HG03066 (cell line): ENCODE data around the gene NAT10.

Source experiments
- ATAC-seq: cut with Tn5 transposase; IDR thresholded peaks from one replicate; pipeline ENCODE4 v1.9.1; 2021; ENCODE audit warnings: low read depth; ENCODE audit not compliant: unreplicated experiment

The NAT10 gene

DNA sequence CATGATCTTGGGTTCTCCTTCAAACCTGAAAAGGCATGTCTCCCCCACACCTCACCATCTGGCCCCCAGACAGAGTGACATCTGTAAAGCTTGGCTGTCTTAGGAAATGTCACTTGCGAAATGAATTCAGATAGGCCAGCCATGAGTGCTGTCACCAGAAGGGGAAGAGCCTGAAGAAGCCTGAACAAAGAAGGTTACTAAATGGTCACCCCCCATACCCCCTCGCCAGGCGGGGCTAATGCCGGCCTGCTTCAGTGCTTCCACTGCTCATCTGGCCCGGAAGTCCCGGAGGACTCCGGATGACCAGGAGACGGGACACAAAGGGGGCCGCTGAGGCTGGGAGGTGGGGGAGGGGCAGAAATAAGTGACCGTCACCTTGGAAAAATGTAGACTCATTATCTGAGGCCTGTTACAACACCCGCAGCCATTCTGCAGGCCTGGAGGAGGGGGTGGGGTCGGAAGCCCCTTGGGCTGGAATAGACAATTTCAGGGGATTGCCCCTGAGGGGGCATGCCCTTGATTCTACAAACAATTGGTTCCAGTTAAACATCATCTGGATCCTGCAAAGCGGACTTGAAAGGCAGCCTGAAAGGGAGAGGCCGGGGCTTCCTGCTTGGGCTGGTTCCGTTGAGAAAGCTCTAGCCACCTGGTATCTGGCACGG is 43.2 kb downstream of the NAT10 start:
- no peak for ATAC-seq

DNA sequence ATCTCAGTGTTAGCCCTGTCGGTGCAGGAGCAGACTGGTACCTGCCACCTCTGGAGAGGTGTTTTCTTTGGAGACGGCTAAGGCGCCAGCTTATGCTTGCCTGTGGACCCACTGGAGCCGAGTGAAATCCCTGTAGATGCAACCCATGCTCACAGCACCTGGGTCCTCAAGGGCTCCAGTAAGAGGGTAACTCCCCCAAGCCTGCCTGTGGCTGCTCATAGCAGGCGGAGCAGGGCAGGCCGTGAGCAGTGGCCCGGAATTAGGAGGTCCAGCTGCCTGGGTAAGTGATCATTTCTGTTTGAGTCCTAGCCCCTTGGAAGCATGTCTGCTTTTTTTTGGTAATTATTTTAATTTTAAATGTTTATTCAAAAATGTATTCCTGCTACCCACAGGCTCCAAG is 43.8 kb downstream of the NAT10 start:
- ATAC-seq: no peak

GRCh38 chr11:34149786-34150185 is 44.4 kb downstream of the NAT10 start:
- ATAC-seq: no peak

GRCh38 chr11:34150494-34151151 is 45.2 kb downstream of the NAT10 start:
- ATAC-seq: no peak

GRCh38 chr11:34151166-34151565 is 45.7 kb downstream of the NAT10 start:
- ATAC-seq: no peak

GRCh38 chr11:34151916-34152845 is 46.8 kb downstream of the NAT10 start:
- no peak for ATAC-seq

- ATAC-seq: peak; percentile 73
Measured at GRCh38 chr11:34154059-34154875, 48.8 kb downstream of the NAT10 start.

DNA sequence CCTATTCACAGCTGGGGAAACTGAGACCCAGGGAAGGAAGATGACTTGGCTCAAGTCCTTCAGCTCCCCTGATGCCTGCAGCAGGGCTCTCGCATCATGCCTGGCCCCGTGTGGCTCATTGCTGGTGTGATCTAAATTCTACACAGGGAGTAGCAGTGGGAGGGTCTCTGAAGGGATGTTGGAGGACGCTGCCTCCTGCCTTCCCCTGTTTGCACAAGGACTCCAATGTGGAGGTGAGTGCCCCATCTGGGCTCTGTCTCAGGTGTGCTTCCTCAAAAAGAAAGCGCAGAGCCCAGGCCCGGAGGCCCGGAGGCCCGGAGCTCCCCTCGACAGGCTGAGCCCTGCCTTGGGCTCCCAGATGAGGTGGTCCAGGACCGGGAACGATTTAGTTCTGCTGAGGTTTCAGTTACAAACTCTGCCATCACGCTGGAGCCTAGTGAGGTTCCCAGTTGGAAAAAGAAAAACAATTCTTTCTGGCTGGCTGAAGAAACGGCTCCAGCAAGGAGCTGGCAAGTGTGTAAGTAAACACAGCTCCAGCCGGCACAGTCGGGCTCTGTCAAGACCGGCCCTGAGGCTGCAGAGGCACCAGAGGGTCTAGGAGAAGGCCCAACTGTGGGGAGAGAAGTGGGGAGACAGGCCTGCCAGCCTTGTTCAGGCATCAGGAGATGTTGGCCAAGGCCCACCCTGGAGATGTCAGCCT is 49.8 kb downstream of the NAT10 start:
- no peak for ATAC-seq

DNA sequence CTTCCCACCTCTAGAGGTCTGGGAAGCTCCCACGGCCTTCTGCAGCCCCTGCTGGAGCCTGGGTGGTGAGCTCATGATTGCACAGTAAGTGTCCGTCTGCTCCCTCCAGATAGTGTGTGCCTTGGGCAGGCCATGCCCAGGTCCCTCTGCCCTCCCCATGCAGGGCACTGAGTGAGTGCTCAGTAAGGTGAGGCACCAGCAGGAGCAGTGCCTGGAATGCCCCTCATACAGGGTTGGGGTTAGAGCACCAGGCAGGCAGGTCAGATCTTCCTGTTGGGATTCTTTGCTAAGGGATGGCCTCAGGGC is 50.3 kb downstream of the NAT10 start:
- no peak for ATAC-seq

GRCh38 chr11:34157163-34157562 is 51.7 kb downstream of the NAT10 start:
- no peak for ATAC-seq

GRCh38 chr11:34158661-34159060 is 53.2 kb downstream of the NAT10 start:
- ATAC-seq: no peak

GRCh38 chr11:34160049-34160721 is 54.8 kb downstream of the NAT10 start:
- ATAC-seq: no peak

GRCh38 chr11:34160791-34161190 is 55.4 kb downstream of the NAT10 start:
- ATAC-seq: no peak

GRCh38 chr11:34161361-34161760 is 55.9 kb downstream of the NAT10 start:
- ATAC-seq: no peak

- ATAC-seq: no peak
Measured at GRCh38 chr11:34161812-34162492, 56.5 kb downstream of the NAT10 start.

DNA sequence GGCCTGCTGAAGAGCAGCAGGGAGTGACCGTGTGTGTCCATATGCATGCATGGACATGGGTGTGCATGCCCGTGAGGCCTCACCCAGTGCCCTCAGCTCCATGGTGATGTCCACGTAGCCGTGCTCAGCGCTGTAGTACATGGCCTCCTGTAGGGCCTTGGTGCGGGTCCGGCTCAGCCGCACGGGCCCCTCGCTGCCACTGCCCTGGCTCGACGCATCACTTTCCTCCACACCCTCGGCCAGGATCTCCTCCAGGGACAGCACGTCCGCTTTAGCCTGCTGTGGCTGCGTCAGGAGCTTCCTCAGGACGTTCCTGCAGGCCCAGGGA is 57.0 kb downstream of the NAT10 start:
- ATAC-seq: no peak

GRCh38 chr11:34162856-34163255 is 57.4 kb downstream of the NAT10 start:
- ATAC-seq: no peak

- ATAC-seq: no peak
Measured at GRCh38 chr11:34165121-34165520, 59.7 kb downstream of the NAT10 start.
